22Rv1 (cell line): ENCODE results near the gene SRL.

ENCODE experiments used
- H3K27ac ChIP-seq: fragments of 450-650 bp; 2 replicates; pipeline ENCODE4 v1.5.1; 2017
- ZFX ChIP-seq: fragments of 450-650 bp; IDR thresholded peaks from 2 replicates; pipeline ENCODE4 v1.6.1; 2017; ENCODE audit warnings: antibody characterized with exemption, borderline replicate concordance
- TF ChIP-seq, protein P1 (sequence below): fragments of 450-650 bp; IDR thresholded peaks from 2 replicates; pipeline ENCODE4 v1.5.1; 2017; ENCODE audit warnings: mild to moderate bottlenecking

The SRL gene

DNA sequence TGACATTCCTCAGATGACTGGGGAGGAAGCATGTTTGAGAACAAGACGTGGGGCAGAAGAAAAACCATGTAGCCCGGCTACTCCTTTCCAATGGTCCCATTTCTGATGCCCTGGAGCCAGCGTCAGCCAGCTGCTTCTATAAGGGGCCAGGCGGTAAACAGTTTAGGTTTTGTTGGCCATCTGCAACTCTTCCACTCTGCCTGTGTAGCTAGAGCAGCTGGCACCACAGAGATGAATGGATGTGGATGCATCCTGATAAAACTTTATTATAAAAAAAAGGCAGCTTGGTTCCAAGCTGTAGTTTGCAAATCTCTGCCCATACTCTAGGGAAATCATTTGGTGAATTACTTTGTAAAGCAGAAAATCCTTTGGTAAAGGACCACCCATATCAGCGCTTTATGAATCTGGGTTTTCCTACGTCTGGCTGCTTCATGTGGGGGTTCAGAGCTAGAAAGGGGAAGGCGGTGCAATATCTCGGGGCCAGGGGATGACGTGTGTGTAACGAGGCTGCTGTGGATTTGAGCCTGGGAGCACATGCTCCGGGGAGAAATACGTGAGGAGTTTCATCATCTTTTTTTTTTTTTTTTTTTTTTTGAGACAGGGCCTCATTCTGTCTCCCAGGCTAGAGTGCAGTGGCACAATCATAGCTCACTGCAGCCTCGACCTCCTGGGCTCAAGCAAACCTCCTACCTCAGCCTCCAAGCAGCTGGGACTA lies 3.4 kb upstream of the SRL start:
- H3K27ac ChIP-seq, result peak overlapping the region; percentile 86
- TF ChIP-seq ZFX, result no peak
- TF ChIP-seq, protein P1, sequence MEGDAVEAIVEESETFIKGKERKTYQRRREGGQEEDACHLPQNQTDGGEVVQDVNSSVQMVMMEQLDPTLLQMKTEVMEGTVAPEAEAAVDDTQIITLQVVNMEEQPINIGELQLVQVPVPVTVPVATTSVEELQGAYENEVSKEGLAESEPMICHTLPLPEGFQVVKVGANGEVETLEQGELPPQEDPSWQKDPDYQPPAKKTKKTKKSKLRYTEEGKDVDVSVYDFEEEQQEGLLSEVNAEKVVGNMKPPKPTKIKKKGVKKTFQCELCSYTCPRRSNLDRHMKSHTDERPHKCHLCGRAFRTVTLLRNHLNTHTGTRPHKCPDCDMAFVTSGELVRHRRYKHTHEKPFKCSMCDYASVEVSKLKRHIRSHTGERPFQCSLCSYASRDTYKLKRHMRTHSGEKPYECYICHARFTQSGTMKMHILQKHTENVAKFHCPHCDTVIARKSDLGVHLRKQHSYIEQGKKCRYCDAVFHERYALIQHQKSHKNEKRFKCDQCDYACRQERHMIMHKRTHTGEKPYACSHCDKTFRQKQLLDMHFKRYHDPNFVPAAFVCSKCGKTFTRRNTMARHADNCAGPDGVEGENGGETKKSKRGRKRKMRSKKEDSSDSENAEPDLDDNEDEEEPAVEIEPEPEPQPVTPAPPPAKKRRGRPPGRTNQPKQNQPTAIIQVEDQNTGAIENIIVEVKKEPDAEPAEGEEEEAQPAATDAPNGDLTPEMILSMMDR, result no peak

DNA sequence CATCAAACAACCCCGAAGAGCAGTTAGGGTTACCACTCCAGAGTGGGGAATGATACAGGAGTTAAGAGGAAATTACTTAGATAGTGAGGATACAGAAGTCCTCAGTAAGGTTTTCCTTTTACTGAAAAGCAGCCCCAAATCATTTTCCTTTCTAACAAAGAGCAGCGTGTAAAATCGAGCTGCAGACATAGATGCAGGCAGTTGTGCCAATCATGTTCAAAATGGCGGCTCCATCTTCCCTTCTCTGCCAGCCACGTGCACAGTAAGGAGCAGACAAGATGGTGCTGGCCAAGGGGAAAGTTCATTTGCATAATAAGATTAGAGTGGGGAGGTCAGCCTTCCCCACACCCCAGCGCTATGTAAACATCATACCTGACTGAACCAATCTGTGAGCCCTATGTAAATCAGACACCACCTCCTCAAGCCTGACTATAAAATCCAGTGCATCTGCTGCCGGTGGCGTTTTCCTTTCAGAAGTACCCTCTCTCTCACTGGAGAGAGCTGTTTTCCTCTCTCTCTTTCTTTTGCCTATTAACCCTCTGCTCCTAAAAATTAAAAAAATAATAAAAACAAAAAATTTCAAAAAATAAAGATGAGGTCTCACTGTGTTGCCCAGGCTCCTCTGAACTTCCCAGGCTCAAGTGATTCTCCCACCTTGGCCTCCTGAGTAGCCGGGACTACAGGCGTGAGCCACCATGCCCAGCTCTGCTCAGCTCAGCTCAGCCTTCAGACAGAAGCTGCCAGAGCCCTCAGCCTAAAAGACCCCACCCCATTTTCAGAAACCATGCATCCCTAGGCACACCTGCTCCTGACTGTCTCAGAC lies 2.6 kb upstream of the SRL start:
- H3K27ac ChIP-seq, result peak overlapping the region; percentile 86
- TF ChIP-seq, protein P1, result no peak
- TF ChIP-seq ZFX, result no peak

DNA sequence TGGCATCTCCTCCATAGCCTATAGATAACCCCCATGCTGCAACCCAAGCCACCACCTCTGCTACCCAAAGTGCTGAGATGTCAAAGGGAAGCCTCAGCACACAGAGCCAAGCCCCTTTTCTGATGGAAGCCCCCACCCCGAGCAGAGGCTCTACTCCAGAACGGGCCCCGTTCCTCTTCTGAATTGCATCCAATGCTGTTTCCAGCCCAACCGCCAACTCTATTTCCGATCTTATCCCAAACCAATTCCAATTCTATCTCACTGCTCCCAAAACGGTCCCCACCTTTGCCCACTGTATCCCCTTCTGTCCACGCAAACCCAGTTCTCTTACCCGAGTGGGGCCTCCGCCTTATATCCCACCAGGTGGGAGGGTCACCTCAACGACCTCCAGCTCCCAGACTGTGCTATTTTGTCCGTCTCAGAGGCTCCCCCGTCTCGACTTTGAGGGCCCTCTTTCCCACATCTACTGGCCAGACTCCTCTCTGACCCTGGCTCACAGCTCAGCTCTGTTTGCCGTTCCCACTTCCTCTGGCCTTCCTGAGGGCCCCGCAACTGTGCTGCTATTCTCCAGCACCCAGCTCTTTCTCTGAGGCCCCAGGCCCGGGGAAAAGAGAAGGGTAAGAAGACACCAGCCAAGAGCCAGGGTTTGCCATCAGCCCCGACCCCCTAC lies 487 bp downstream of the SRL start:
- no peak overlapping the region for H3K27ac ChIP-seq
- TF ChIP-seq ZFX, result no peak
- TF ChIP-seq, protein P1, result no peak

DNA sequence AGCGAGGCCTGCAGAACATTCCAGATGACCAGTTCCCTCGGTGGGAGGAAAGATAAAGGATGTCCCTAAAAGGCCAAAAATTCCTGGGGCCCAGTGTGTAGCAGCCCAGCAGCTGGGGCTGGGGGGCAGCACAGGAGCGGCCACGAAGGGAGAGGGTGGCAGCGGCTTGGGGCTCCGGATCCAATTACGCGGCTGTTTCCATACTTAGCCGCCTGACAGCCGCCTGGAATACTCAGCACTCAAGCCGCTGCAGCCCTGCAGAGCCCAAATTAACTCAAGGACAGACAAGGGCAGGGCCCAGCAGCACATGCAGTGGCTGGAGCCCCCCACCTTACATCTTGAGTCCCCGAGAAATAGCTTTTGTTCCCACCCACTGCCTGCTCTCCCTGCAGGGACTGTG lies 1.3 kb downstream of the SRL start:
- no peak for TF ChIP-seq ZFX
- TF ChIP-seq, protein P1, result no peak
- H3K27ac ChIP-seq, result no peak overlapping the region

DNA sequence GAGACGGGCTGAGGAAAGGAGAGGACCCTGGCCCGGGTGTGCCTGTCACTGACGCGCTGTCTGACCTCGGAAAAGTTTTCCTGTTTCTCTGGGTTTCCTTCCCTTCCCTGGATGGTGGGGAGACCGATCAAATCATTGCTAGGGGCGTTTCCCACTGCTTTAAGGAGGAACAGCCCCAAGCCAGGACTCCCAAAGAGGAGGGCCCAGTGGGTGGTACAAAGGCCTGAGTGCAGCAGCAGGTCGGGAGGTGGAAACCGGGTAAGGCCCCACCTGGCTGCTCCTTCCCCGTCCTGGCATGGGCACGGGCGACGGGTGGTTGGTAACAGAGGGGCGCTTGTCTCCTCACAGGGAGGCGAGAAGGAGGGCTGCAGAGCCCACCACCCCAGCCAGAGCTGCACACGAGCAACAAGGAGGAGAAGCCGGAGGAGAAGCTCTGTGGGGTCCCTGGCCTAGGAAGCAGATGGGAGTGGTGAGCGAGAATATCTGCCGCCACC lies 2.2 kb downstream of the SRL start:
- H3K27ac ChIP-seq, result no peak overlapping the region
- TF ChIP-seq ZFX, result no peak
- TF ChIP-seq, protein P1, result no peak

DNA sequence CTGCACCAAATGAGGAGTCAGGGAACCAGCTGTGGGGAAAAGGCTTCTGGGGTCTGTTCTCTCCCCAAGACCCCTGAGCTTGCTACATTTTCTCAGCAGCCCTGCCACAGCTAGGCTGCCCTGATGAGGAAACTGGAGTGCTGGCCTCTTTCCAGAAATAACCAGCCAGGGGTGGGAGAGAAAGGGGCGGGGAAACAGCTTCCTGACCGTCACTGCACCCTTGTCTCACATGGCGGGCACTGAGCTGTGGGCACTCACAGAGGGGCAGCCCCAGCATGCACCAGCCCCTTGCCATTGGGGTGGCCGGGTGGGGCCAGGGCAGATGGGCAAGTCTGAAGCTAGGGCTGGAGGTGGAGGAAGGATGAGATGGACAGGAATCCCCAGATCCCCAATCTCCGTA lies 2.9 kb downstream of the SRL start:
- TF ChIP-seq, protein P1, result no peak
- no peak for TF ChIP-seq ZFX
- no peak overlapping the region for H3K27ac ChIP-seq
